ENCODE data around the gene BPIFA2.

Gene BPIFA2

GRCh38 chr20:33202451-33202850, 34.5 kb downstream of the BPIFA2 start:
- DNase-seq: no peak

- DNase-seq: no peak
Observed at GRCh38 chr20:33203444-33203843, 35.5 kb downstream of the BPIFA2 start.

GRCh38 chr20:33209789-33210188, 41.8 kb downstream of the BPIFA2 start:
- DNase-seq: no peak

GRCh38 chr20:33210371-33210770, 42.4 kb downstream of the BPIFA2 start:
- DNase-seq: no peak

- DNase-seq: peak; percentile 1
Observed at GRCh38 chr20:33211817-33212424, 44.0 kb downstream of the BPIFA2 start.

- no peak for DNase-seq
Observed at GRCh38 chr20:33217052-33217451, 49.1 kb downstream of the BPIFA2 start, which contains the start of gene BPIFA3. Gene BPIFA3 (plus strand): TSS chr20:33217352. CDS start chr20:33217537, 185 bp downstream.

GRCh38 chr20:33224399-33224798, 56.4 kb downstream of the BPIFA2 start:
- DNase-seq: no peak

- no peak for DNase-seq
Observed at GRCh38 chr20:33229843-33230242, 61.9 kb downstream of the BPIFA2 start.
